Measurements from ENCODE around the gene BCAP31.

DNA sequence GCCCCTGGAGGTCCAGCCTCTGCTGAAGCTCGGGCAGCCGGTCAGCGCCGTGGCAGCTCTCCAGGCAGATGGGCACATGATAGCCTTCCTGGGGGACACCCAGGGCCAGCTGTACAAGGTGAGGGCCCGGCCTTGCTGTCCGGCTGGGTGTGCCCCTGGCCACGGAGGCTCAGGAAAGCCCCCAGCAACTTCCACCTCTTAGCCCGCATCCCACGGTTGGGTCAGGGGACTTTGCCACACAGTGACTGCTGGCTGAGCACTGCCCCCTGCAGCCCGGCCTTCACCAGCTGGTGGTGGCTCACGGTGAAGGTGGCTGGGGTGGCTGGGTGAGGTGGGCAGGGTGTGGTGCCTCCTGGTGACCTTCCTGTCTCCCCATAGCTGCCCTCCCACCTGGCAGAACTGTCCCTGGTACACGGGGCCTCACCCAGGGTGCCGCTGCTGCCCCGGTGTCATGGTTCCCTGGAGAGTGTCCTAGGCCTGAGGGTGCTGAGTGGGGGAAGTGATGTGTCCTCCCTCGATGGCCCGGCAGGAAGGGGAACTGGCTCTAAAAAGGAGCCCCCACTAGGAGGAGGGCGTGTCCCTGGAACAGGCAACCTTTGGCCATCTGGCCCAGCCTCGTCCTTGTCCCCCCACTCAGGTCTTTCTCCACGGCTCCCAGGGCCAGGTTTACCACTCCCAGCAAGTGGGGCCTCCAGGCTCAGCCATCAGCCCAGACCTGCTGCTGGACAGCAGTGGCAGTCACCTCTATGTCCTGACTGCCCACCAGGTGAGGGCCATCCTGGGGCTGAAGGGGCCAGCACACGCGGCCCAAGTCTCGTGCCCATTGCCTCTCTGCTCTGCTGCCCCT is 44.3 kb upstream of the BCAP31 start:
- TF ChIP-seq SUZ12 (IDR thresholded peaks at IDR 0.05; ENCODE audit: extremely low read depth, insufficient read depth, insufficient read length) (no peak), ZNF274 (IDR thresholded peaks at IDR 0.05; ENCODE audit: low read depth, low read length) (no peak), YY1 (IDR thresholded peaks at IDR 0.05; ENCODE audit: insufficient read depth, insufficient read length) (no peak)
